Measurements from ENCODE around the gene ZNF536. TPM values are rescaled to one million over a fixed set of nuclear protein-coding genes. Genes with fewer than 3 reads are reported as not detected.

Gene ZNF536
- total and polyA plus RNA-seq, 12 donors: 0.22 to 10.7 (median 3.7) TPM

DNA sequence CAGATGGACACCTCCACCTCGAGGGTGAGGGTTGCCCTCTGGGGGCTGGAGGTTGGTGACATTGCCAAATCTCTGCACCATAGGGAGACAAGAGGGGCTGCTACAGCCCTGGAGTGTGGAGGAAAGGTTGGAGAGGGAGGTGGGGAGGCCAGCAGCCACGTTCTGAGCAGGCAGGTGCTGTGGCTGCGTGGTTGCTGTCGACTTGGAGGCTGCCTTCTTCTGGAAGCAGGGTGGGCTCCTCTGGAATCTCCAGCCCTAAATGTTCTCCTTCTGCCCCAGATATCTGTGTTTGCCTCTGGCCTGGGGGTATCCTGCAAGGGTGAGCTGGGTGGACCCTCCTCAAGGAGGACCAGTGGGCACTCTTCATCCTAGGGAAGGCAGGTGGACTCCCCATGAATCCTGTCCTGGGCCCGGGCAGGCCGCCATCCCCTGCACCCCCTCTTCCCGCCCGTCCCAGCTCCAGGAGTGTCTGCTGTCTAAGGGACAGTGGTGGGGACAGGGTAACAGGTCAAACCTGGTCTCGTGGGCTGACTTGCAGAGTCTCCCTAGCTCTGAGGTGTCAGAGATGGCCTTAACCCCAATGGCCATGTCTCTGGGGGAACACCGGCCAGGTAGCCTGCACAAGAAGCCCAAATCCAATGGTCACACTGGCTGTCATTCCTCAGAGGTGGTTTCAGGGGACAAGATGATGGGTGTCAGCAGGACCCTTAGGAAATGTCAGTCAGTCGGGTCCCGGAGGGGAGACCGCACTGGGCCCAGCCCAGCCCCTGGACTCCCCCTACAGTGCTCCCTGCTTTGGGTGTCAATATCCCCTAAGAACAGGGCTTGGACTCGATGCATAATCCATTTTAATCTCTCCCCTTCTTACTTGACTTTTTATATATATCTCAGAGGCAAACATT is 32.3 kb upstream of the ZNF536 start:
- DNase-seq (no peak), ATAC-seq (peak in 1 of 8 donors; percentile 36)
- intact Hi-C loops (cut with DNase I): no loop called here
- H3K9me3 ChIP-seq: no peaks in the 10 kb centered on the region
- TF ChIP-seq, protein P1, sequence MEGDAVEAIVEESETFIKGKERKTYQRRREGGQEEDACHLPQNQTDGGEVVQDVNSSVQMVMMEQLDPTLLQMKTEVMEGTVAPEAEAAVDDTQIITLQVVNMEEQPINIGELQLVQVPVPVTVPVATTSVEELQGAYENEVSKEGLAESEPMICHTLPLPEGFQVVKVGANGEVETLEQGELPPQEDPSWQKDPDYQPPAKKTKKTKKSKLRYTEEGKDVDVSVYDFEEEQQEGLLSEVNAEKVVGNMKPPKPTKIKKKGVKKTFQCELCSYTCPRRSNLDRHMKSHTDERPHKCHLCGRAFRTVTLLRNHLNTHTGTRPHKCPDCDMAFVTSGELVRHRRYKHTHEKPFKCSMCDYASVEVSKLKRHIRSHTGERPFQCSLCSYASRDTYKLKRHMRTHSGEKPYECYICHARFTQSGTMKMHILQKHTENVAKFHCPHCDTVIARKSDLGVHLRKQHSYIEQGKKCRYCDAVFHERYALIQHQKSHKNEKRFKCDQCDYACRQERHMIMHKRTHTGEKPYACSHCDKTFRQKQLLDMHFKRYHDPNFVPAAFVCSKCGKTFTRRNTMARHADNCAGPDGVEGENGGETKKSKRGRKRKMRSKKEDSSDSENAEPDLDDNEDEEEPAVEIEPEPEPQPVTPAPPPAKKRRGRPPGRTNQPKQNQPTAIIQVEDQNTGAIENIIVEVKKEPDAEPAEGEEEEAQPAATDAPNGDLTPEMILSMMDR (IDR thresholded peaks at IDR 0.05): no peak
- H3K4me3 ChIP-seq: no peak overlapping the region
- H3K27ac ChIP-seq: no peak overlapping the region
- no peaks in the 10 kb centered on the region for H3K36me3 ChIP-seq
- WGBS, 2 donors: 73 to 76% methylated on average over 14 of the region's 14 CpGs
- no peaks in the 10 kb centered on the region for H3K4me1 ChIP-seq
- H3K27me3 ChIP-seq: peaks cover 0 to 21% (median 0%) of the 10 kb centered on the region in 7 donors

DNA sequence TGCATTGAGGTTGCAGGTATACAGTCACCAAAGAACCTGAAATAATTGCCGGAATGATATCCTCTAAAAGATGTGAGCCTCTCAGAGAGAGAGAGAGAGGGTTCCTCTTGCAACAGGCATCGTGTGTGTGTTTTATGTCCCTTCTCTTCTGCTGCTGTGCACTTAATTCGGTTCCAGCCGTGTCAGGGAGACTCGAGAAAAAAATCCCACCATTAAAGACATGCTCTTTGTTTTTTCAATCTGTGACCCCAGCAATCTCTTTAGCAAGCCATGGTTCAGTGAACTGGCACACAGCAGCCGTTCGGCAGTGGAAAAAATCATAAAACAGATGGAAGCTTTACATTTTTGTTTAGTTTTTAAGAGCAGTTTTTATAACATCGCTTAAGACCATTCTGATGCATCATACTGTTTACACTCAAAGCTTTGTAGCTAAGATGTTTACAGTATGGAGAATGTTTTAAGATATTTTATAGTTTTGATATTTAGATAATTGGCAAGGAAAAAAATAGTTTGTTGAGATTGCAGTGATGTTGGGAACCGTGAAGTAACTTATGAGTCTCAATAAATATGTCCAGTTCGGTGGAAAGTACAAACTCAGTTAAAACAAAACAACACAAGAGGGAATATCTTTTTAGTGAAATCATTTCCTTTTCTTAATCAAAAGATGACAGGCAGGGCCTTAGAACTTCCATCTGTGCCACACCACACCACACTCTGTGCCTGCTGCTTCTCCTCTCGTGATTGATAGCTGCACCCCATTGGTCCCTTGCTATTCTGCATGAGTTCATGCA is 31.2 kb upstream of the ZNF536 start:
- Histone ChIP-seq H3K4me1 (no peaks in the 10 kb centered on the region), H3K27ac (no peak overlapping the region), H3K36me3 (no peaks in the 10 kb centered on the region), H3K27me3 (peaks cover 0 to 21% (median 0%) of the 10 kb centered on the region in 7 donors), H3K9me3 (no peaks in the 10 kb centered on the region), H3K4me3 (no peak overlapping the region)
- TF ChIP-seq, protein P1 (IDR thresholded peaks at IDR 0.05): no peak
- intact Hi-C loops (cut with DNase I): no loop called here
- no peak for ATAC-seq
- 48 to 58% methylated on average over 11 of the region's 11 CpGs for WGBS, 2 donors
- DNase-seq: no peak

DNA sequence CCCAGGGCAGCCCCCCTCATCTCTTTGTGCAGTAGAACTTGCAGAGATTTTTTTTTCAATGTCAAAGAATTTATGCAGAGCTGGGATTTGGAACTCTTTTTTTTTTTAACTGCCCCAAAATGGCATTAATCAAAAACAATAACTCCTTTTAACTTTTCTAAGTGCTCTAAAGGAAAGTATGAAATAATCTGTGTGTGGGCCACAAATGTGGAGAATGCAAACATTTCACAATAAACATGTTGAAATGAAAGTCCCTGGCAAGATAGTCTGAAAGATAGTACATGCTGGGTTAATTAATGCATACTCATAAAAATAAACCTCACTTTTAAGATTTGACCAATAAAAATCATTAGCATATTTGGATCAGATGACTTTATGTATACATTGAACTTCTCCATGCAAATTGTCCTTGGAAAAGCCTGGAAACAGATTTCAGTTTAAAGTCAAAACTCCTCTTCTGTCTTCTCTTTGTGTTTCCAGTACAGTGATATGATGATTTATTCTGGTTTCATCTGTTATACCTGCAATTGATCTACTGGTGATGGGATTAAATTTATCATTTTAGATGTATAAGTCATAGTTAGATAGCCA is 30.5 kb upstream of the ZNF536 start:
- DNase-seq: no peak
- TF ChIP-seq, protein P1 (IDR thresholded peaks at IDR 0.05): no peak
- H3K9me3 ChIP-seq: peaks cover 0 to 4% (median 0%) of the 10 kb centered on the region in 11 donors
- no peak overlapping the region for H3K27ac ChIP-seq
- H3K4me3 ChIP-seq: no peak overlapping the region
- peaks cover 0 to 21% (median 0%) of the 10 kb centered on the region in 7 donors for H3K27me3 ChIP-seq
- intact Hi-C loops (cut with DNase I): no loop called here
- H3K36me3 ChIP-seq: no peaks in the 10 kb centered on the region
- no peak for ATAC-seq
- no peaks in the 10 kb centered on the region for H3K4me1 ChIP-seq

DNA sequence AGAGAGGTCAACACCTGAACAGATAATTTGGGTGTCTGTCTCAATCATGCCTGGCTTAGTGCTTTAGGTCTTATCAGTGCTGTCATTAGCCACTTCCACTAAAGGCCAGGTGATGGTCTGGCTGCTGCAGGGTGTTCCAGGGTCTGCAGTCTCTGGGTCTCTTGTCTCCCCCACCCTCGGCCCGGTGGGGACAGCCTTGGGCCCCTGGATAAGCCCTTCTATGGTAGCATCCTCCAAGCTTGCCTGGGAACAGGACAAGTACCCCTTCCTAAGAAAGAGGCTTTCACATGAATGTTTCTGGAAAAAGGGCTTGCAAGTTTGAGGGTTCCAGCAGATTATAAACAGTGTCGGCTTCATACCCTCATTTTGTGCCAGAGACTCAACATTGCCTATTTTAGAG is 29.3 kb upstream of the ZNF536 start:
- no peak for ATAC-seq
- Histone ChIP-seq H3K36me3 (no peaks in the 10 kb centered on the region), H3K4me3 (no peak overlapping the region), H3K4me1 (no peaks in the 10 kb centered on the region), H3K27me3 (peaks cover 0 to 27% (median 0%) of the 10 kb centered on the region in 7 donors), H3K9me3 (peaks cover 0 to 4% (median 0%) of the 10 kb centered on the region in 11 donors), H3K27ac (no peak overlapping the region)
- TF ChIP-seq, protein P1 (IDR thresholded peaks at IDR 0.05): no peak
- no peak for DNase-seq
- intact Hi-C loops (cut with DNase I): no loop called here
- WGBS, 2 donors: 66 to 70% methylated on average over 3 of the region's 3 CpGs
